ENCODE data around the gene SCIN. TPM values are rescaled to one million over a fixed set of nuclear protein-coding genes. Genes with fewer than 3 reads are reported as not detected.
A peak's percentile ranks its signal among the peaks of the same experiment; 100 is the strongest.

The SCIN gene
- total and polyA plus RNA-seq, 2 experiments from 2014 or later, result 0.02 to 0.66 TPM

- H3K36me3 ChIP-seq, result no peaks in the 10 kb centered on the region
- no peaks in the 10 kb centered on the region for H3K9me3 ChIP-seq (ENCODE audit: low read depth)
- no peaks in the 10 kb centered on the region for H3K4me1 ChIP-seq (ENCODE audit: low read depth)
- DNase-seq (ENCODE audit: low read depth in 1 of 2, low spot score in 1 of 2), result peak in 1 of 2 donors; percentile 73
- no peak overlapping the region for H3K4me3 ChIP-seq
- H3K27me3 ChIP-seq, result no peaks in the 10 kb centered on the region
- no peak for TF ChIP-seq CTCF (IDR thresholded peaks at IDR 0.05; ENCODE audit: low read depth, low read length)
- no peak overlapping the region for H3K27ac ChIP-seq
Observed at GRCh38 chr7:12703881-12704280, 133.4 kb downstream of the SCIN start.

GRCh38 chr7:12705878-12706277 is 135.4 kb downstream of the SCIN start:
- H3K36me3 ChIP-seq, result no peaks in the 10 kb centered on the region
- DNase-seq (ENCODE audit: low read depth in 1 of 2, low spot score in 1 of 2), result peak in 1 of 2 donors; percentile 26
- no peak overlapping the region for H3K4me3 ChIP-seq
- no peak overlapping the region for H3K27ac ChIP-seq
- no peak for TF ChIP-seq CTCF (IDR thresholded peaks at IDR 0.05; ENCODE audit: low read depth, low read length)
- no peaks in the 10 kb centered on the region for H3K27me3 ChIP-seq
- no peaks in the 10 kb centered on the region for H3K4me1 ChIP-seq (ENCODE audit: low read depth)
- H3K9me3 ChIP-seq (ENCODE audit: low read depth), result no peaks in the 10 kb centered on the region

GRCh38 chr7:12706900-12707536 is 136.5 kb downstream of the SCIN start:
- Histone ChIP-seq H3K4me1 (ENCODE audit: low read depth) (no peaks in the 10 kb centered on the region), H3K27me3 (no peaks in the 10 kb centered on the region), H3K4me3 (no peak overlapping the region), H3K27ac (no peak overlapping the region), H3K9me3 (ENCODE audit: low read depth) (no peaks in the 10 kb centered on the region), H3K36me3 (no peaks in the 10 kb centered on the region)
- DNase-seq (ENCODE audit: low read depth in 1 of 2, low spot score in 1 of 2), result peak in 1 of 2 donors; percentile 36
- TF ChIP-seq CTCF (IDR thresholded peaks at IDR 0.05; ENCODE audit: low read depth, low read length), result no peak

GRCh38 chr7:12708314-12708713 is 137.8 kb downstream of the SCIN start:
- Histone ChIP-seq H3K27me3 (no peaks in the 10 kb centered on the region), H3K4me1 (ENCODE audit: low read depth) (no peaks in the 10 kb centered on the region), H3K9me3 (ENCODE audit: low read depth) (no peaks in the 10 kb centered on the region), H3K36me3 (no peaks in the 10 kb centered on the region), H3K27ac (no peak overlapping the region), H3K4me3 (no peak overlapping the region)
- DNase-seq (ENCODE audit: low read depth in 1 of 2, low spot score in 1 of 2), result no peak
- TF ChIP-seq CTCF (IDR thresholded peaks at IDR 0.05; ENCODE audit: low read depth, low read length), result no peak

Other genes with a start within 250 kb of the SCIN start
- 46.3 and 95.8 TPM in 2 replicates for gene VWDE, start 166.9 kb upstream of the SCIN start, total RNA-seq
- 51.5 and 104 TPM in 2 replicates for gene VWDE, start 166.9 kb upstream of the SCIN start, polyA plus RNA-seq
- gene ARL4A, start 116.9 kb downstream of the SCIN start, total RNA-seq, result 6.5 and 6.9 TPM in 2 replicates
- 10.0 and 15.6 TPM in 2 replicates for gene ARL4A, start 116.9 kb downstream of the SCIN start, polyA plus RNA-seq

All from cardiac muscle cell (in vitro differentiated cells and primary cell).